GM23338 (cell line): ENCODE data around the gene ADAP1. TPM values are rescaled to one million over a fixed set of nuclear protein-coding genes. Genes with fewer than 3 reads are reported as not detected.

Source experiments
- CREB1 ChIP-seq: fragments of 250-450 bp; sonication (Bioruptor Pico); IDR thresholded peaks from 2 replicates; pipeline ENCODE4 v1.5.0; 2020; ENCODE audit warnings: low read depth, mild to moderate bottlenecking, moderate library complexity
- CTCF ChIP-seq, 2 experiments: fragments of 200-600 bp in 1 of 2; sonication (generic) in 1 of 2; conservative IDR thresholded peaks; 2 replicates each; pipeline versions ENCODE4 v1.5.1 to v1.6.1; 2016 to 2017; ENCODE audit warnings: antibody characterized with exemption in 2 of 2, low read depth in 2 of 2, mild to moderate bottlenecking in 2 of 2, moderate library complexity in 1 of 2
- EZH2 ChIP-seq: fragments of 200-600 bp; sonication (generic); IDR thresholded peaks from one replicate; pipeline ENCODE4 v1.8.0; 2017; ENCODE audit warnings: antibody characterized with exemption, mild to moderate bottlenecking, low read depth; ENCODE audit not compliant: unreplicated experiment
- NANOG ChIP-seq: IDR thresholded peaks from 2 replicates; pipeline ENCODE4 v1.6.1; 2016; ENCODE audit warnings: antibody characterized with exemption, borderline replicate concordance
- POLR2AphosphoS5 ChIP-seq: IDR thresholded peaks from 2 replicates; pipeline ENCODE4 v1.6.1; 2016; ENCODE audit warnings: antibody characterized with exemption, low read depth
- ZNF331 ChIP-seq: fragments of 250-450 bp; sonication (Bioruptor Pico); IDR thresholded peaks from 2 replicates; pipeline ENCODE4 v1.5.0; 2020; ENCODE audit warnings: low read depth, mild to moderate bottlenecking, moderate library complexity
- polyA plus RNA-seq: library from polyadenylated mRNA; unstranded; fragments of >200 nt; fragmentation: Nextera tagmentation; extraction: Ambion mirVana; gene quantifications from 2 replicates; pipeline ENCODE4 v1.2.1, GENCODE V29; 2016
- total RNA-seq: library from RNA; depleted of rRNA; stranded (reverse); fragments of >200 nt; shearing (Covaris generic); gene quantifications from 2 replicates; pipeline ENCODE4 v1.2.3, GENCODE V29; 2014
- TF ChIP-seq, protein P1 (sequence below): fragments of 250-450 bp; sonication (Bioruptor Pico); IDR thresholded peaks from 2 replicates; pipeline ENCODE4 v1.5.0; 2020; ENCODE audit warnings: mild to moderate bottlenecking, moderate library complexity

ADAP1 gene
- total and polyA plus RNA-seq, 2 experiments from 2014 or later, result 2.2 to 9.6 TPM

DNA sequence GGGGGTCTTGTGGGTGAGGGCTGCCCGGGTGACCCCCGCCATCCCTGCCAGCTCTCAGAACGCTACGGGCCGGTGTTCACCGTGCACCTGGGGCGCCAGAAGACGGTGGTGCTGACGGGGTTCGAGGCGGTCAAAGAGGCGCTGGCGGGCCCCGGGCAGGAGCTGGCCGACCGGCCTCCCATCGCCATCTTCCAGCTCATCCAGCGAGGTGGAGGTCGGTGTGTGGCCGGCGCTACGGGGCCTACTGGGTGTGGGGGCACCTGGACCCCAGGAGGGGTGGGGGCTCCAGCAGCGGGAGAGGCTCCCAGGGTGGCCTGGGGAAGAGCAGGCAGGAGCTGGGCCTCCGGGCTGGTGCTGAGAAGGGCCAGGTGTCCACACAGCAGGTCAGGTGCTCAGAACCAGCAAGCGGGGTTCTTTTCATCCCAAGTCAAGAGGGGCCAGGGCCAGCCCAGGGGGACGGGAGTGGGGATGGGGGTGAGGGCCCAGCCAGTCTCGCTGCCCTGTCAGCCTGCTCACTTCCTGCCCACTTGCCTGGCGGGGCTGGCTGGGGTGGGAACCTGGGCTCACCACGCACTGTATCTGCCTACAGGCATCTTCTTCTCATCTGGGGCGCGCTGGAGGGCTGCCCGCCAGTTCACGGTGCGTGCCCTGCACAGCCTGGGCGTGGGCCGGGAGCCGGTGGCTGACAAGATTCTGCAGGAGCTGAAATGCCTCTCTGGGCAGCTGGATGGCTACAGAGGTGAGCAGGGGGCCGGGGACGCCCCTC, 30.1 kb upstream of the ADAP1 start (continued):
- TF ChIP-seq, protein P1, sequence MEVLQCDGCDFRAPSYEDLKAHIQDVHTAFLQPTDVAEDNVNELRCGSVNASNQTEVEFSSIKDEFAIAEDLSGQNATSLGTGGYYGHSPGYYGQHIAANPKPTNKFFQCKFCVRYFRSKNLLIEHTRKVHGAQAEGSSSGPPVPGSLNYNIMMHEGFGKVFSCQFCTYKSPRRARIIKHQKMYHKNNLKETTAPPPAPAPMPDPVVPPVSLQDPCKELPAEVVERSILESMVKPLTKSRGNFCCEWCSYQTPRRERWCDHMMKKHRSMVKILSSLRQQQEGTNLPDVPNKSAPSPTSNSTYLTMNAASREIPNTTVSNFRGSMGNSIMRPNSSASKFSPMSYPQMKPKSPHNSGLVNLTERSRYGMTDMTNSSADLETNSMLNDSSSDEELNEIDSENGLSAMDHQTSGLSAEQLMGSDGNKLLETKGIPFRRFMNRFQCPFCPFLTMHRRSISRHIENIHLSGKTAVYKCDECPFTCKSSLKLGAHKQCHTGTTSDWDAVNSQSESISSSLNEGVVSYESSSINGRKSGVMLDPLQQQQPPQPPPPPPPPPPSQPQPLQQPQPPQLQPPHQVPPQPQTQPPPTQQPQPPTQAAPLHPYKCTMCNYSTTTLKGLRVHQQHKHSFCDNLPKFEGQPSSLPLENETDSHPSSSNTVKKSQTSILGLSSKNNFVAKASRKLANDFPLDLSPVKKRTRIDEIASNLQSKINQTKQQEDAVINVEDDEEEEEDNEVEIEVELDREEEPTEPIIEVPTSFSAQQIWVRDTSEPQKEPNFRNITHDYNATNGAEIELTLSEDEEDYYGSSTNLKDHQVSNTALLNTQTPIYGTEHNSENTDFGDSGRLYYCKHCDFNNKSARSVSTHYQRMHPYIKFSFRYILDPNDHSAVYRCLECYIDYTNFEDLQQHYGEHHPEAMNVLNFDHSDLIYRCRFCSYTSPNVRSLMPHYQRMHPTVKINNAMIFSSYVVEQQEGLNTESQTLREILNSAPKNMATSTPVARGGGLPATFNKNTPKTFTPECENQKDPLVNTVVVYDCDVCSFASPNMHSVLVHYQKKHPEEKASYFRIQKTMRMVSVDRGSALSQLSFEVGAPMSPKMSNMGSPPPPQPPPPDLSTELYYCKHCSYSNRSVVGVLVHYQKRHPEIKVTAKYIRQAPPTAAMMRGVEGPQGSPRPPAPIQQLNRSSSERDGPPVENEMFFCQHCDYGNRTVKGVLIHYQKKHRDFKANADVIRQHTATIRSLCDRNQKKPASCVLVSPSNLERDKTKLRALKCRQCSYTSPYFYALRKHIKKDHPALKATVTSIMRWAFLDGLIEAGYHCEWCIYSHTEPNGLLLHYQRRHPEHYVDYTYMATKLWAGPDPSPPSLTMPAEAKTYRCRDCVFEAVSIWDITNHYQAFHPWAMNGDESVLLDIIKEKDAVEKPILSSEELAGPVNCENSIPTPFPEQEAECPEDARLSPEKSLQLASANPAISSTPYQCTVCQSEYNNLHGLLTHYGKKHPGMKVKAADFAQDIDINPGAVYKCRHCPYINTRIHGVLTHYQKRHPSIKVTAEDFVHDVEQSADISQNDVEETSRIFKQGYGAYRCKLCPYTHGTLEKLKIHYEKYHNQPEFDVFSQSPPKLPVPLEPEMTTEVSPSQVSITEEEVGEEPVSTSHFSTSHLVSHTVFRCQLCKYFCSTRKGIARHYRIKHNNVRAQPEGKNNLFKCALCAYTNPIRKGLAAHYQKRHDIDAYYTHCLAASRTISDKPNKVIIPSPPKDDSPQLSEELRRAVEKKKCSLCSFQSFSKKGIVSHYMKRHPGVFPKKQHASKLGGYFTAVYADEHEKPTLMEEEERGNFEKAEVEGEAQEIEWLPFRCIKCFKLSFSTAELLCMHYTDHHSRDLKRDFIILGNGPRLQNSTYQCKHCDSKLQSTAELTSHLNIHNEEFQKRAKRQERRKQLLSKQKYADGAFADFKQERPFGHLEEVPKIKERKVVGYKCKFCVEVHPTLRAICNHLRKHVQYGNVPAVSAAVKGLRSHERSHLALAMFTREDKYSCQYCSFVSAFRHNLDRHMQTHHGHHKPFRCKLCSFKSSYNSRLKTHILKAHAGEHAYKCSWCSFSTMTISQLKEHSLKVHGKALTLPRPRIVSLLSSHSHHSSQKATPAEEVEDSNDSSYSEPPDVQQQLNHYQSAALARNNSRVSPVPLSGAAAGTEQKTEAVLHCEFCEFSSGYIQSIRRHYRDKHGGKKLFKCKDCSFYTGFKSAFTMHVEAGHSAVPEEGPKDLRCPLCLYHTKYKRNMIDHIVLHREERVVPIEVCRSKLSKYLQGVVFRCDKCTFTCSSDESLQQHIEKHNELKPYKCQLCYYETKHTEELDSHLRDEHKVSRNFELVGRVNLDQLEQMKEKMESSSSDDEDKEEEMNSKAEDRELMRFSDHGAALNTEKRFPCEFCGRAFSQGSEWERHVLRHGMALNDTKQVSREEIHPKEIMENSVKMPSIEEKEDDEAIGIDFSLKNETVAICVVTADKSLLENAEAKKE (CRISPR knock-in tag), result no peak
- TF ChIP-seq ZNF331 (CRISPR knock-in tag) (no peak), CTCF (conservative IDR thresholded peaks at IDR 0.05; ENCODE audit: low read depth in 2 of 2) (no peak), NANOG (no peak), CREB1 (no peak), EZH2 (no peak), POLR2AphosphoS5 (no peak)
